NT2/D1 (cell line): ENCODE measurements around the gene AWAT2.
"Not testable (repeated sequence)": the region's sequence is repeated elsewhere in the genome, so short reads cannot be mapped to it uniquely, and the experiment has no call there.

Experiments
- DNase-seq: peaks from one replicate; pipeline ENCODE4 v3.0.0-alpha.2; 2011; ENCODE audit warnings: low read depth, low spot score
- H3K27me3 ChIP-seq: 2 replicates; pipeline ENCODE4 v1.6.0; 2011; ENCODE audit warnings: mild to moderate bottlenecking; ENCODE audit not compliant: insufficient read length, insufficient read depth
- H3K36me3 ChIP-seq: 2 replicates; pipeline ENCODE4 v1.6.1; 2011; ENCODE audit warnings: mild to moderate bottlenecking, low read length, mixed read lengths; ENCODE audit not compliant: insufficient read depth, insufficient read length
- H3K4me1 ChIP-seq: 2 replicates; pipeline ENCODE4 v1.5.1; 2011; ENCODE audit not compliant: insufficient read depth, insufficient read length
- H3K4me3 ChIP-seq: 2 replicates; pipeline ENCODE4 v1.5.1; 2011; ENCODE audit warnings: low read depth; ENCODE audit not compliant: insufficient read length
- H3K9ac ChIP-seq: 2 replicates; pipeline ENCODE4 v1.6.0; 2011; ENCODE audit warnings: low read depth; ENCODE audit not compliant: insufficient read length
- H3K9me3 ChIP-seq: 2 replicates; pipeline ENCODE4 v1.5.1; 2011; ENCODE audit warnings: mild to moderate bottlenecking, low read length; ENCODE audit not compliant: insufficient read depth
- SUZ12 ChIP-seq: IDR thresholded peaks from 2 replicates; pipeline ENCODE4 v1.6.1; 2011; ENCODE audit not compliant: insufficient read length, insufficient read depth; ENCODE audit errors: extremely low read depth
- YY1 ChIP-seq: IDR thresholded peaks from 2 replicates; pipeline ENCODE4 v1.6.1; 2011; ENCODE audit not compliant: insufficient read length, insufficient read depth
- ZNF274 ChIP-seq: IDR thresholded peaks from 2 replicates; pipeline ENCODE4 v1.6.1; 2011; ENCODE audit warnings: mild to moderate bottlenecking, low read depth, low read length

Gene AWAT2

GRCh38 chrX:70012756-70013155, 37.0 kb downstream of the AWAT2 start:
- TF ChIP-seq ZNF274 (no peak), SUZ12 (no peak), YY1 (no peak)

DNA sequence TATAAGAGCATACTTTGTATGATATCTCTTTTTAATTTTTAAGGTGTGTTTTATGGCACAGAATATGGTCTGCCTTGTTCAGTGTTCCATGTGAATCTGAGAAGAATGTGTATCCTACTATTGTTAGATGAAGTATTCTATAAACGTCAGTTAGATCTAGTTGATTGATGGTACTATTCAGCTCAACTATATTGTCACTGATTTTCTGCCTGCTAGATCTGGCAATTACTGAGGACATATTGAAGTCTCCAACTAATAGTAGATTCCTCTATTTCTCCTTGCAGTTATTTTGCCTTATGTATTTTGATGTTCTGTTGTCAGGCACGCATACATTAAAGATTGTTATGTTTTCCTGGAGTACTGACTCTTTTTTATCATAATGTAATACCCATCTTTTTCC, 39.8 kb downstream of the AWAT2 start:
- no peaks in the 10 kb centered on the region for H3K27me3 ChIP-seq
- peaks cover 6% of the 10 kb centered on the region for H3K4me1 ChIP-seq
- DNase-seq = no peak
- no peak overlapping the region for H3K9ac ChIP-seq
- no peak overlapping the region for H3K4me3 ChIP-seq
- H3K9me3 ChIP-seq = no peaks in the 10 kb centered on the region
- H3K36me3 ChIP-seq = no peaks in the 10 kb centered on the region
- no peak for TF ChIP-seq ZNF274
- TF ChIP-seq SUZ12 = no peak
- no peak for TF ChIP-seq YY1

More at GRCh38 chrX:70012756-70013155, 37.0 kb downstream of the AWAT2 start:
- Histone ChIP-seq H3K27me3 (no peaks in the 10 kb centered on the region), H3K36me3 (no peaks in the 10 kb centered on the region), H3K9ac (peak overlapping the region; percentile 8), H3K4me1 (peaks cover 6% of the 10 kb centered on the region), H3K4me3 (no peak overlapping the region), H3K9me3 (no peaks in the 10 kb centered on the region)
- DNase-seq = no peak

DNA sequence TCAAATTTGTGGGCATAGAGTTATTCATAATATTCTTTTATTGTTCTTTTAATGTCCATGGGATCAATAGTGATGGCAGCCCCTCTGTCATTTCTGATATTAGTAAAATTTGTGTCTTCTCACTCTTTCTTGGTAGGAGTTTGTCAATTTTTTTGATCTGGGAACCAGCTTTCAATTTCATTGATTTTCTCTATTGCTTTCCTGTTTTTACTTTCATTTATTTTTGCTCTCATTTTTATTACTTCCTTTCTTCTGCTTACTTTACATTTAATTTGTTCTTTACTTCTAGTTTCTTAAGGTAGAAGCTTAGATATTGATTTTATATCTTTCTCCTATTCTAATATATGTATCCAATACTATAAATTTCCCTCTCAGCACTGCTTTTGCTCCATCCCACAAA, 40.7 kb downstream of the AWAT2 start:
- H3K9ac ChIP-seq = no peak overlapping the region
- H3K4me3 ChIP-seq = no peak overlapping the region
- H3K4me1 ChIP-seq = peaks cover 6% of the 10 kb centered on the region
- H3K27me3 ChIP-seq = no peaks in the 10 kb centered on the region
- TF ChIP-seq ZNF274 = no peak
- no peak for TF ChIP-seq YY1
- TF ChIP-seq SUZ12 = no peak
- no peaks in the 10 kb centered on the region for H3K36me3 ChIP-seq
- H3K9me3 ChIP-seq = no peaks in the 10 kb centered on the region
- DNase-seq = no peak

- Histone ChIP-seq H3K4me1 (peaks cover under 1% of the 10 kb centered on the region), H3K9ac (no peak overlapping the region), H3K27me3 (no peaks in the 10 kb centered on the region), H3K4me3 (no peak overlapping the region), H3K9me3 (no peaks in the 10 kb centered on the region), H3K36me3 (no peaks in the 10 kb centered on the region)
- DNase-seq = no peak
- TF ChIP-seq ZNF274 = no peak
- no peak for TF ChIP-seq SUZ12
- TF ChIP-seq YY1 = no peak
Observed at GRCh38 chrX:70007946-70008345, 41.8 kb downstream of the AWAT2 start.

GRCh38 chrX:70001708-70002341, 47.9 kb downstream of the AWAT2 start:
- DNase-seq = no peak
- no peaks in the 10 kb centered on the region for H3K4me1 ChIP-seq
- peaks cover 8% of the 10 kb centered on the region; the same call in 1 of the 2 replicates for H3K9me3 ChIP-seq
- H3K27me3 ChIP-seq = no peaks in the 10 kb centered on the region
- TF ChIP-seq SUZ12 (no peak), ZNF274 (no peak), YY1 (no peak)
- H3K36me3 ChIP-seq = no peaks in the 10 kb centered on the region
- no peak overlapping the region for H3K9ac ChIP-seq
- H3K4me3 ChIP-seq = no peak overlapping the region

DNA sequence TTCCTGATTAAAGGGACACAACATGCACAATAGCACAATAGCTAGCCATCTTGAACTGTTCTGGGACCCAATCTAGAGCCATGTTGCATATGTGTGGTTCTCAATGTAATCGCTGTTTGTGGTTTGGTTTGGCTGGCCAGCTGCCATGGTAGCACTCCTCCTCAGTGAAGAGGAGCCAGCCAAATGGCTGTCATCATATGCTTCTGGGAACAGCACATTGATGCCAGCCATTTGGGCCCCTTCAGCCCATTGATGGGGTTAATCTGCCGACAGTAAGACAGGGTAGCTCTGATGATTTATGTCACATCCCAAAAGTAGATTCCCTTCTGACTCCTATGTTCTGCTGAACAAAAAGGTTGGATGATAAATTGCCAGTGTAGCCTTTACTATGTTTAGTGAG, 48.5 kb downstream of the AWAT2 start:
- no peak overlapping the region for H3K9ac ChIP-seq
- no peaks in the 10 kb centered on the region for H3K27me3 ChIP-seq
- no peaks in the 10 kb centered on the region for H3K4me1 ChIP-seq
- TF ChIP-seq SUZ12 = no peak
- no peak for TF ChIP-seq ZNF274
- TF ChIP-seq YY1 = no peak
- DNase-seq = no peak
- no peak overlapping the region for H3K4me3 ChIP-seq
- no peaks in the 10 kb centered on the region for H3K36me3 ChIP-seq
- H3K9me3 ChIP-seq = peaks cover 8% of the 10 kb centered on the region; the same call in 1 of the 2 replicates

GRCh38 chrX:69998299-69998698, 51.4 kb downstream of the AWAT2 start:
- H3K4me3 ChIP-seq, H3K27me3 ChIP-seq, H3K36me3 ChIP-seq, H3K9ac ChIP-seq, DNase-seq, H3K9me3 ChIP-seq, H3K4me1 ChIP-seq: not testable (repeated sequence)
